Kidney epithelial cell (primary cell): ENCODE data around the gene COX6A2. TPM values are rescaled to one million over a fixed set of nuclear protein-coding genes. Genes with fewer than 3 reads are reported as not detected.

Experiments
- DNase-seq: peaks from one replicate; pipeline ENCODE4 v3.0.0-alpha.2; 2010; ENCODE audit warnings: low read depth
- H3K27me3 ChIP-seq: 2 replicates; pipeline ENCODE4 v1.6.0; 2011; ENCODE audit warnings: low read length; ENCODE audit not compliant: control insufficient read depth, insufficient read depth
- H3K36me3 ChIP-seq: 2 replicates; pipeline ENCODE4 v1.5.1; 2011; ENCODE audit warnings: low read length; ENCODE audit not compliant: control insufficient read depth, insufficient read depth
- H3K4me3 ChIP-seq: 2 replicates; pipeline ENCODE4 v1.5.1; 2011; ENCODE audit warnings: low read depth, mild to moderate bottlenecking, control low read depth, low read length
- CTCF ChIP-seq: IDR thresholded peaks from 2 replicates; pipeline ENCODE4 v1.5.1; 2011; ENCODE audit warnings: mild to moderate bottlenecking, moderate library complexity, low read length, control low read depth, inconsistent platforms; ENCODE audit not compliant: insufficient read depth, poor library complexity, severe bottlenecking
- total RNA-seq: library from RNA; depleted of rRNA; stranded (reverse); fragments of >200 nt; gene quantifications from 2 replicates; pipeline ENCODE4 v1.2.3, GENCODE V29; 2015

COX6A2 gene
- total RNA-seq, 1 donor from 2014 or later: not detected

- Histone ChIP-seq H3K36me3 (no peaks in the 10 kb centered on the region), H3K4me3 (no peak overlapping the region), H3K27me3 (no peaks in the 10 kb centered on the region)
- DNase-seq: no peak
- no peak for TF ChIP-seq CTCF
These were observed 23.7 kb downstream of the COX6A2 start for GRCh38 chr16:31404353-31405064.

GRCh38 chr16:31403590-31404352 is 24.4 kb downstream of the COX6A2 start:
- H3K27me3 ChIP-seq: no peaks in the 10 kb centered on the region

GRCh38 chr16:31402687-31403086 is 25.5 kb downstream of the COX6A2 start:
- no peaks in the 10 kb centered on the region for H3K27me3 ChIP-seq
- H3K4me3 ChIP-seq: no peak overlapping the region
- DNase-seq: no peak
- no peaks in the 10 kb centered on the region for H3K36me3 ChIP-seq
- TF ChIP-seq CTCF: no peak

More at GRCh38 chr16:31403590-31404352, 24.4 kb downstream of the COX6A2 start:
- H3K36me3 ChIP-seq: no peaks in the 10 kb centered on the region
- no peak for DNase-seq
- H3K4me3 ChIP-seq: no peak overlapping the region
- no peak for TF ChIP-seq CTCF

GRCh38 chr16:31401436-31401835 is 26.7 kb downstream of the COX6A2 start:
- no peaks in the 10 kb centered on the region for H3K27me3 ChIP-seq
- H3K36me3 ChIP-seq: no peaks in the 10 kb centered on the region
- no peak overlapping the region for H3K4me3 ChIP-seq
- TF ChIP-seq CTCF: no peak
- no peak for DNase-seq

- no peak for TF ChIP-seq CTCF
- H3K27me3 ChIP-seq: no peaks in the 10 kb centered on the region
- H3K36me3 ChIP-seq: no peaks in the 10 kb centered on the region
- H3K4me3 ChIP-seq: no peak overlapping the region
- no peak for DNase-seq
These were observed 28.0 kb downstream of the COX6A2 start for GRCh38 chr16:31400191-31400590.
